WTC11 (cell line): Measurements from ENCODE around the gene ITGB1BP2.

Experiments used
- ATF1 ChIP-seq: sonication (generic); formaldehyde crosslinking; IDR thresholded peaks from 2 replicates; pipeline ENCODE4 v1.8.1; 2023; ENCODE audit warnings: mild to moderate bottlenecking, moderate library complexity, missing genetic modification reagents
- ELF4 ChIP-seq: sonication (generic); formaldehyde crosslinking; IDR thresholded peaks from 2 replicates; pipeline ENCODE4 v1.8.1; 2022; ENCODE audit warnings: low read depth, mild to moderate bottlenecking, moderate library complexity, missing genetic modification reagents
- ESRRA ChIP-seq: sonication (generic); formaldehyde crosslinking; IDR thresholded peaks from 2 replicates; pipeline ENCODE4 v1.8.1; 2022; ENCODE audit warnings: mild to moderate bottlenecking, missing genetic modification reagents, borderline replicate concordance
- FOXJ3 ChIP-seq: sonication (generic); formaldehyde crosslinking; IDR thresholded peaks from 2 replicates; pipeline ENCODE4 v1.9.0; 2021; ENCODE audit warnings: missing genetic modification reagents, mild to moderate bottlenecking, borderline replicate concordance
- TEAD4 ChIP-seq: sonication (generic); formaldehyde crosslinking; IDR thresholded peaks from 2 replicates; pipeline ENCODE4 v1.8.0; 2022; ENCODE audit warnings: mild to moderate bottlenecking, missing genetic modification reagents
- ZNF423 ChIP-seq: fragments of 250-450 bp; sonication (Bioruptor Pico); IDR thresholded peaks from 2 replicates; pipeline ENCODE4 v2.1.2; 2022; ENCODE audit warnings: mild to moderate bottlenecking, moderate library complexity
- TF ChIP-seq, protein P1 (sequence below): sonication (generic); formaldehyde crosslinking; IDR thresholded peaks from 2 replicates; pipeline ENCODE4 v1.8.0; 2022; ENCODE audit warnings: mild to moderate bottlenecking, missing genetic modification reagents
- TF ChIP-seq, protein P2 (sequence below): sonication (generic); formaldehyde crosslinking; IDR thresholded peaks from 2 replicates; pipeline ENCODE4 v1.8.1; 2022; ENCODE audit warnings: low read depth, missing genetic modification reagents, borderline replicate concordance
- TF ChIP-seq, protein P3 (sequence below): fragments of 200-600 bp; IDR thresholded peaks from 2 replicates; pipeline ENCODE4 v1.8.0; 2022; ENCODE audit warnings: antibody characterized with exemption

DNA sequence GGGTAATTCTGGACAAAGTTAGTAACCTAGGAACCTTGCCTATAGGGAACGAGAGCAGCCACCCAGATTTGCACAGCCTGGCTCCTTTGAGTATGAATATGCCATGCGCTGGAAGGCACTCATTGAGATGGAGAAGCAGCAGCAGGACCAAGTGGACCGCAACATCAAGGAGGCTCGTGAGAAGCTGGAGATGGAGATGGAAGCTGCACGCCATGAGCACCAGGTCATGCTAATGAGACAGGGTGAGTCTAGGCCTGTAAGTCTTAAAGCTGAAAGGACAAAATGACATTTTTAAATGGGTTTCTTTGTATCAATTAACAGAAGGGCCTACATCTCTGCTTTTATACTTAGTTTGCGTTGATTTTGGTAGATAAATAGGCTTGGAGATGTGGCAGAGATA is 4.7 kb upstream of the ITGB1BP2 start:
- TF ChIP-seq, protein P1, sequence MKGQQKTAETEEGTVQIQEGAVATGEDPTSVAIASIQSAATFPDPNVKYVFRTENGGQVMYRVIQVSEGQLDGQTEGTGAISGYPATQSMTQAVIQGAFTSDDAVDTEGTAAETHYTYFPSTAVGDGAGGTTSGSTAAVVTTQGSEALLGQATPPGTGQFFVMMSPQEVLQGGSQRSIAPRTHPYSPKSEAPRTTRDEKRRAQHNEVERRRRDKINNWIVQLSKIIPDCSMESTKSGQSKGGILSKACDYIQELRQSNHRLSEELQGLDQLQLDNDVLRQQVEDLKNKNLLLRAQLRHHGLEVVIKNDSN (CRISPR knock-in tag), result no peak
- TF ChIP-seq ELF4 (CRISPR knock-in tag), result no peak
- TF ChIP-seq, protein P2, sequence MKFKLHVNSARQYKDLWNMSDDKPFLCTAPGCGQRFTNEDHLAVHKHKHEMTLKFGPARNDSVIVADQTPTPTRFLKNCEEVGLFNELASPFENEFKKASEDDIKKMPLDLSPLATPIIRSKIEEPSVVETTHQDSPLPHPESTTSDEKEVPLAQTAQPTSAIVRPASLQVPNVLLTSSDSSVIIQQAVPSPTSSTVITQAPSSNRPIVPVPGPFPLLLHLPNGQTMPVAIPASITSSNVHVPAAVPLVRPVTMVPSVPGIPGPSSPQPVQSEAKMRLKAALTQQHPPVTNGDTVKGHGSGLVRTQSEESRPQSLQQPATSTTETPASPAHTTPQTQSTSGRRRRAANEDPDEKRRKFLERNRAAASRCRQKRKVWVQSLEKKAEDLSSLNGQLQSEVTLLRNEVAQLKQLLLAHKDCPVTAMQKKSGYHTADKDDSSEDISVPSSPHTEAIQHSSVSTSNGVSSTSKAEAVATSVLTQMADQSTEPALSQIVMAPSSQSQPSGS (CRISPR knock-in tag), result no peak
- TF ChIP-seq, protein P3, sequence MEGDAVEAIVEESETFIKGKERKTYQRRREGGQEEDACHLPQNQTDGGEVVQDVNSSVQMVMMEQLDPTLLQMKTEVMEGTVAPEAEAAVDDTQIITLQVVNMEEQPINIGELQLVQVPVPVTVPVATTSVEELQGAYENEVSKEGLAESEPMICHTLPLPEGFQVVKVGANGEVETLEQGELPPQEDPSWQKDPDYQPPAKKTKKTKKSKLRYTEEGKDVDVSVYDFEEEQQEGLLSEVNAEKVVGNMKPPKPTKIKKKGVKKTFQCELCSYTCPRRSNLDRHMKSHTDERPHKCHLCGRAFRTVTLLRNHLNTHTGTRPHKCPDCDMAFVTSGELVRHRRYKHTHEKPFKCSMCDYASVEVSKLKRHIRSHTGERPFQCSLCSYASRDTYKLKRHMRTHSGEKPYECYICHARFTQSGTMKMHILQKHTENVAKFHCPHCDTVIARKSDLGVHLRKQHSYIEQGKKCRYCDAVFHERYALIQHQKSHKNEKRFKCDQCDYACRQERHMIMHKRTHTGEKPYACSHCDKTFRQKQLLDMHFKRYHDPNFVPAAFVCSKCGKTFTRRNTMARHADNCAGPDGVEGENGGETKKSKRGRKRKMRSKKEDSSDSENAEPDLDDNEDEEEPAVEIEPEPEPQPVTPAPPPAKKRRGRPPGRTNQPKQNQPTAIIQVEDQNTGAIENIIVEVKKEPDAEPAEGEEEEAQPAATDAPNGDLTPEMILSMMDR, result no peak
- no peak for TF ChIP-seq ZNF423 (CRISPR knock-in tag)
- TF ChIP-seq ESRRA (CRISPR knock-in tag), result no peak
- no peak for TF ChIP-seq TEAD4 (CRISPR knock-in tag)
- no peak for TF ChIP-seq FOXJ3 (CRISPR knock-in tag)
- TF ChIP-seq ATF1 (CRISPR knock-in tag), result no peak
